Hepatocyte (in vitro differentiated cells): Measurements from ENCODE around the gene EIF4A2.

Experiments used
- CTCF ChIP-seq: fragments of 200-600 bp; sonication (generic); IDR thresholded peaks from 2 replicates; pipeline ENCODE4 v1.5.1; 2016; ENCODE audit warnings: antibody characterized with exemption, mild to moderate bottlenecking; ENCODE audit not compliant: poor library complexity
- EZH2phosphoT487 ChIP-seq: fragments of 200-600 bp; sonication (generic); IDR thresholded peaks from one replicate; pipeline ENCODE4 v1.6.1; 2018; ENCODE audit warnings: antibody characterized with exemption, mild to moderate bottlenecking, low read depth, moderate library complexity; ENCODE audit not compliant: unreplicated experiment, severe bottlenecking

GRCh38 chr3:186815435-186815834 lies 32.1 kb downstream of the EIF4A2 start:
- TF ChIP-seq CTCF (no peak), EZH2phosphoT487 (no peak)
